HG02588 (cell line): ENCODE data around the gene CES3.

Experiments used
- ATAC-seq: cut with Tn5 transposase; IDR thresholded peaks from one replicate; pipeline ENCODE4 v1.9.1; 2021; ENCODE audit warnings: mild to moderate bottlenecking, moderate library complexity; ENCODE audit not compliant: unreplicated experiment

CES3 gene

DNA sequence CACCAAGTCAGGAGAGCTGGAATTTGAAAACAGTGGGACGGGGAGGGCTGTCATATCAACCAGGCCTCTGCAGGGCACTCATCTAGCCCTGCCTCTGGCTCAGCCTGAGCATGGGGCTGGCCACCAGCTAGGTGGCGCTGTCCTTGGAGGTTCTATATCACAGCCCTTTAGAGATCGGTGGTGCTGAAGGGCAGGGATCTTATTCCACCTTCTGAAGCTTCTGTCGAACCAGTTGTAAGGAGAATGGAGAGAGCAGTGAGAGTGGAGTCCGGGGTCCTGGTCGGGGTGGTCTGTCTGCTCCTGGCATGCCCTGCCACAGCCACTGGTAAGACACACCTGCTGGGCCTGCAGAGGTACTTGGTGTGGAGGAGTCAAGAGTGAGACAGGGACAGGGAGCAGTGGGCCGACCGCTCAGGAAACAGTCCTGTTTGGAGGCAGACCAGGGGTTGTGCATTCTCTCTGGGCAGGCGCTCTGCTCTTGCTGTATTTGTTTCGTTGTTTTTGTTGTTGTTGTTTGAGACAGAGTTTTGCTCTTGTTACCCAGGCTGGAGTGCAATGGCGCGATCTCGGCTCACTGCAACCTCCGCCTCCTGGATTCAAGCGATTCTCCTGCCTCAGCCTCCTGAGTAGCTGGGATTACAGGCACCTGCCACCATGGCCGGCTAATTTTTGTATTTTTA lies at the start of gene CES3:
CES3 (plus strand) TSS at position 202 of the 680 bp plus-strand sequence; CDS start at position 244, 42 bp downstream.
- ATAC-seq: no peak

GRCh38 chr16:66911801-66912200 lies 49.3 kb upstream of the CES3 start:
- no peak for ATAC-seq

DNA sequence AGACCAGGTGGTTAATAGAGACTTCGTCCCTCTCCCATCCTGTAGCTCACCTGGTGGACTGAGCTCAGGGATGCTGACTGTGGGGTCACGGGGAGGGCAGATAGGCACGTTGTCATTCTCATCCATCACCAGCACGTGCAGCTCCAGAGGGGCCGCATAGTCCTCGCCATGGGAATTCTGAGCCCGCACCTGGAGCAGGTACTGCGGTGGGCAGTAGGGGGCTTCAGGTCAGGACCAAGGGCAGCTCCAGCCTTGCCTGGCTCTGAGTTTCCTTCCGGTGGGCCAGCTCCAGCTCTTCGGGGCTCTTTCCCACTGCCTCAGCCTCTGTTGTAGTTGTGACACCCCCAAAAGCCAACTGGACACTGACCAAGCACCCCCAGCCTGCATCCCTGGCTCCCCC lies 48.0 kb upstream of the CES3 start:
- no peak for ATAC-seq

- ATAC-seq: no peak
Measured at GRCh38 chr16:66913711-66914110, 47.4 kb upstream of the CES3 start.

- ATAC-seq: no peak
Measured at GRCh38 chr16:66914541-66914940, 46.5 kb upstream of the CES3 start.

DNA sequence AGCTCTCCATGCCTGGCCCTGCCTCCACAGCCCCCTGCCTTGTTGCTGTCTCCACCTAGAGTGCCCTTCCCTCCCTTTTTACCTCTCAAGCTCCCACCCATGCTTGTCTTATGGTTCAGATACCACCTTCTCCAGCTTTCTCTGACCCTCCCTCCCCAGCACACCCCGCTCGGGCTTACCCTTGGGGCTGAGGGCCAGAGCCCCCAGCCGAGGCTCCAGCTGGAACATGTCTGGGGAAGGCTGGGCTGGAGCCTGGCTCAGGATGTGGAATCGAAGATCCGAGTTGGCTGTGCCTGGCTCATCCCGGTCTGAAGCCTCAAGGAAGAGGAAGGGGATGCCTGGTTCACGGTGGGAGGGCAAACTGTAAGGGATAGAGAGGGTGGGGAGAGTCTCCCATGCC lies 46.0 kb upstream of the CES3 start:
- no peak for ATAC-seq

DNA sequence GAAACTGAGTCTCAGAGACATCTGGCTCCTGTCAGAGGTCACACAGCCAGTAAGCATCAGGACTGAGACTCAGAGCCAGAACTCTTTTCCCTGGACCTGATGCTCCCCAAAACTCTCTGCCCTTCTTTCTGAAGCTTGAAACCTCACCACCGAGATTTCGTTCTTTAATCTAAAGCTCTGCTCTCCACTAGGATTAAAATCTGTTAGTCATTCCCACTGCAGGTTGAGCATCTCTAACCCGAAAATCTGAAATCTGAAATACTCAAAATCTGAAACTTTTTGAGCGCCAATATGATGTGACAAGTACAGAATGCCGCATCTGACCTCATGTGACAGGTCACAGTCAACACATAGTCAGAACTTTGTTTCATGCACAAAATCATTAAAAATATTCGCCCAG lies 44.5 kb upstream of the CES3 start:
- ATAC-seq: no peak

DNA sequence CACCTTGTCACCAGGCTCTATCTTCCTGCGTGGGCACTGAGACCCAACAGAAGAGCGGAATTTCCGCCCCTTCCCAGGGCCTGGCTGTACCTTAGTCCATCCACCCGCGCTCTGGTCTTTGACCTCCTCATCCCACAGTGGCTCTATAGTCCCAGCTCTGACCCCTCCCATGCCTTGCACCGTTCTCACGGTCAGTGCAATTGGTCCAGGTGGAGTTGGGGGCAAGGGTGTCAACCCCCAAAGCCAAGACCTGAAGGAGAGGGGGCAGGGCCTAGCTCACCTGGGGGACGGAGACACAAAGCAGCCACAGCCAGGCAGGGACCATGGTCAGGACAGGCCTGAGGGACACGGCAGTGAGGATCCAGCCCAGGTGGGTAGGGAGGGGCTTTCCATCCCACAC lies 43.3 kb upstream of the CES3 start:
- no peak for ATAC-seq

DNA sequence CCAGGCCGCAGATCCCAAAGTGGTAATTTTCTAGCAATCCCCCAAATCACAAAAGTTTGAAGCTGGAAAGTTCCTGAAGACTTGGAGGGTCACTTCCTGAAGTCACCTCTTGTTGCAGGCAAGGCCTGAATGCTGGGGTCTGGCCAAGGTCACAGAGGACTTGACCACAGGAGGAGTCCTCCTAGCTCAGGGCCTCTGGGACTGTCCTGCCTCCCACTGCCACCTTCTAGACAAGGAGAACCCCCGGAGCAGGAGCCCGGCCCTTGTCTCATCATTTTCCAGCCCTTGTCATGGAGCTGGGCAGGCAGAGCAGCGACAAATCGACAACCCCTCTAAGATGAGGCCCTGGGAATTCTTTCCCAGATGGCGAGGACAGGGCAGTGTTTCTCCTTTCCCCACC lies 42.7 kb upstream of the CES3 start:
- no peak for ATAC-seq

DNA sequence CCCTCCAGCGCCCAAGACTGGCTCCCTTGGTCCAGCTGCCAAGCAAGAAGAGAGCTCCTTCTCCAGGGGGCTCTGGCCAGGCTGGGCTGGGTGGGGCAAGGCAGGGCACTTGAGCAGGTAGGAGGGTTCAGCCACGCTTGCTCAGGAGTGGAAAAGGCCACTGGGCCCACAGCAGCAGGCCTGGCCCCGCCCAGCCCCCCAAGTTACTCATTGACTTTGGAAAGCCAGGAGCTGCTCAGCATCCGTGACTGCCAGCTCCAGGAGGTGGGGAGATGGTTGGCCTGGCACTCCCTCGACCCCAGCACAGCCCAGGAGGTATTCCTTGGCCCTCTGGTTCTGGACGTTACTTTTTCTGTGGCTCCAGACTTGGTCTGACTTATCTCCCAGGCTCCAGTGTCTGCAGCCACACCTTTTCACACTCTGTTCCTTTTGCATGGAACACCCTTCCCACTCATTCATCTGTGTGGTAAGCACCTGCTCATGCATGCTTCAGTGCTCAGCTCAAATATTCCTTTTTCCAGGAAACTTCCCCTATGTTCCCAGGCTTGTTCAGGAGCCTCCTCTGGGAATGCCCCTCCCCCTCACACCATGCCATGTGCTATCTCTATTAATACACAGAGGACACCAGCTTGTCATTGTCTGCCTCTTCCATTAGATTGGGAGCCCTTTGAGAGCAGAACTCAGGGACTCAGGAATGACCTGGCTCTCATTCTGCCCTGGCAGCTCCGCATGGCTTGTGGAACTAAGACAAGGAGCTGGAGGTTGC lies 42.1 kb upstream of the CES3 start, which contains the start of gene CDH16:
CDH16 (minus strand) TSS at position 83 of the 766 bp plus-strand sequence. CDS start 820 bp downstream, outside the sequence.
- no peak for ATAC-seq

GRCh38 chr16:66919569-66920298 lies 41.3 kb upstream of the CES3 start:
- no peak for ATAC-seq

DNA sequence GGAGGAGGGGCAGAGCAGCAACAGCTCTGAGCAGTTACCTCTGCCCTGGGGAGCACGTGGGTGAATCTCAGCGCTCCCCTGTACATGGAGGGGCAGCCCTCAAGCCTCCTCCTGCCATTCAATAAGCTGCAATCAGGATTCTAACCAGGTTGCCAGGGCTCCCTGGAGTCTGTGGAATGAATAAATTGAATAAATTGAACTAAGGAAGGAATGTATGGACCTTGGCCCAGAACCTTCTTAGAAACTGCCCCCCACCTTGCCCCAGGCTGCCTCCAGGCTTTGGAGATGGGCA lies 40.8 kb upstream of the CES3 start:
- ATAC-seq: no peak

GRCh38 chr16:66920924-66921680 lies 40.0 kb upstream of the CES3 start:
- no peak for ATAC-seq

- ATAC-seq: no peak
Measured at GRCh38 chr16:66921729-66922450, 39.2 kb upstream of the CES3 start.

DNA sequence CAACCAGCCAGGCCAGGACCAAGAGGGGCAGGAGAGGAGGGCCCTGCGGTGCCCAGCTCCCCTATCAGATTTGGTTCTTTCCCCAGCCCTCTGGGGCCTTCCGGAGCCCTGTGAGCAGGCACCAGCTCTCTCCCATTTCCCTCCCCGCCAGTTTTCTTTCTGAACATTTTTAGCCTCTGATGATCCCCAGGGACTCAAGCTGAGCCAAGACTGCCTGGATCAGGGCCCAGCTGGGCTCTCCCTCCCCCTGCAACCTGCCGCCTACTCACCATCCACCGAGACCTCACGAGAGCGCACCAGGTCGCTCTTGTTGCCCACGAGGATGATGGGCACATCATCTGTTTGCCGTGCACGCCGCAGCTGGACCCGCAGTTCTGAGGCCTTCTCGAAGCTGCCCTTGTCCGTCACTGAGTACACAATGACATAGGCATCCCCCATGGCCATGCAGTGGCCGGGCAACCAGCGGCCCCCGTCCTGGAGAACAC lies 37.8 kb upstream of the CES3 start:
- ATAC-seq: no peak

- no peak for ATAC-seq
Measured at GRCh38 chr16:66923866-66924265, 37.2 kb upstream of the CES3 start.

GRCh38 chr16:66924527-66925321 lies 36.3 kb upstream of the CES3 start:
- no peak for ATAC-seq

GRCh38 chr16:66925322-66925840 lies 35.7 kb upstream of the CES3 start, which contains the start of gene RRAD:
Gene RRAD, minus strand, starts transcription at chr16:66925535. Its CDS starts 356 bp downstream, at chr16:66925179.
- ATAC-seq: no peak
